ENCODE results near the gene VWA8. TPM values are rescaled to one million over a fixed set of nuclear protein-coding genes. Genes with fewer than 3 reads are reported as not detected.

VWA8 gene
- total RNA-seq, 1 donor from 2014 or later = 15.8 TPM

GRCh38 chr13:41765813-41766212, 195.1 kb downstream of the VWA8 start:
- H3K4me3 Mint-ChIP-seq (ENCODE audit: unreplicated experiment) = no peak overlapping the region
- H3K36me3 Mint-ChIP-seq (ENCODE audit: unreplicated experiment) = peaks cover 2% of the 10 kb centered on the region
- H3K4me1 Mint-ChIP-seq (ENCODE audit: unreplicated experiment) = peaks cover 5% of the 10 kb centered on the region
- no peaks in the 10 kb centered on the region for H3K27me3 Mint-ChIP-seq (ENCODE audit: unreplicated experiment)
- no peak for TF ChIP-seq CTCF (IDR thresholded peaks at IDR 0.05)
- no peak for DNase-seq (ENCODE audit: extremely low spot score, unreplicated experiment)
- no peaks in the 10 kb centered on the region for H3K9me3 Mint-ChIP-seq (ENCODE audit: unreplicated experiment)
- H3K27ac Mint-ChIP-seq (ENCODE audit: unreplicated experiment) = no peak overlapping the region

GRCh38 chr13:41765020-41765419, 195.9 kb downstream of the VWA8 start:
- no peak overlapping the region for H3K4me3 Mint-ChIP-seq (ENCODE audit: unreplicated experiment)
- no peak overlapping the region for H3K27ac Mint-ChIP-seq (ENCODE audit: unreplicated experiment)
- TF ChIP-seq CTCF (IDR thresholded peaks at IDR 0.05) = no peak
- peaks cover 5% of the 10 kb centered on the region for H3K4me1 Mint-ChIP-seq (ENCODE audit: unreplicated experiment)
- no peaks in the 10 kb centered on the region for H3K27me3 Mint-ChIP-seq (ENCODE audit: unreplicated experiment)
- no peaks in the 10 kb centered on the region for H3K9me3 Mint-ChIP-seq (ENCODE audit: unreplicated experiment)
- DNase-seq (ENCODE audit: extremely low spot score, unreplicated experiment) = no peak
- peaks cover 2% of the 10 kb centered on the region for H3K36me3 Mint-ChIP-seq (ENCODE audit: unreplicated experiment)

- H3K27ac Mint-ChIP-seq (ENCODE audit: unreplicated experiment) = no peak overlapping the region
- no peak for TF ChIP-seq CTCF (IDR thresholded peaks at IDR 0.05)
- no peaks in the 10 kb centered on the region for H3K9me3 Mint-ChIP-seq (ENCODE audit: unreplicated experiment)
These were observed 196.4 kb downstream of the VWA8 start for GRCh38 chr13:41764558-41764957.

GRCh38 chr13:41763782-41764181, 197.1 kb downstream of the VWA8 start:
- Mint-ChIP-seq H3K9me3 (ENCODE audit: unreplicated experiment) (peaks cover 5% of the 10 kb centered on the region), H3K4me1 (ENCODE audit: unreplicated experiment) (peaks cover 5% of the 10 kb centered on the region), H3K4me3 (ENCODE audit: unreplicated experiment) (no peak overlapping the region), H3K36me3 (ENCODE audit: unreplicated experiment) (peaks cover 9% of the 10 kb centered on the region), H3K27ac (ENCODE audit: unreplicated experiment) (no peak overlapping the region), H3K27me3 (ENCODE audit: unreplicated experiment) (no peaks in the 10 kb centered on the region)
- no peak for DNase-seq (ENCODE audit: extremely low spot score, unreplicated experiment)
- TF ChIP-seq CTCF (IDR thresholded peaks at IDR 0.05) = no peak

More at GRCh38 chr13:41764558-41764957, 196.4 kb downstream of the VWA8 start:
- no peak for DNase-seq (ENCODE audit: extremely low spot score, unreplicated experiment)
- Mint-ChIP-seq H3K27me3 (ENCODE audit: unreplicated experiment) (no peaks in the 10 kb centered on the region), H3K36me3 (ENCODE audit: unreplicated experiment) (peaks cover 3% of the 10 kb centered on the region), H3K4me3 (ENCODE audit: unreplicated experiment) (no peak overlapping the region), H3K4me1 (ENCODE audit: unreplicated experiment) (peaks cover 5% of the 10 kb centered on the region)

GRCh38 chr13:41762796-41763195, 198.1 kb downstream of the VWA8 start:
- no peak for TF ChIP-seq CTCF (IDR thresholded peaks at IDR 0.05)
- Mint-ChIP-seq H3K27me3 (ENCODE audit: unreplicated experiment) (no peaks in the 10 kb centered on the region), H3K4me1 (ENCODE audit: unreplicated experiment) (peaks cover 3% of the 10 kb centered on the region), H3K9me3 (ENCODE audit: unreplicated experiment) (peaks cover 5% of the 10 kb centered on the region), H3K36me3 (ENCODE audit: unreplicated experiment) (peaks cover 10% of the 10 kb centered on the region), H3K27ac (ENCODE audit: unreplicated experiment) (no peak overlapping the region), H3K4me3 (ENCODE audit: unreplicated experiment) (no peak overlapping the region)
- DNase-seq (ENCODE audit: extremely low spot score, unreplicated experiment) = no peak
